ENCODE results near the gene RPRD1A. TPM values are rescaled to one million over a fixed set of nuclear protein-coding genes. Genes with fewer than 3 reads are reported as not detected.
"Not testable (repeated sequence)": the region's sequence is repeated elsewhere in the genome, so short reads cannot be mapped to it uniquely, and the experiment has no call there.

The RPRD1A gene
- total RNA-seq, 4 donors from 2014 or later = 55.2 to 99.1 (median 71.1) TPM

DNA sequence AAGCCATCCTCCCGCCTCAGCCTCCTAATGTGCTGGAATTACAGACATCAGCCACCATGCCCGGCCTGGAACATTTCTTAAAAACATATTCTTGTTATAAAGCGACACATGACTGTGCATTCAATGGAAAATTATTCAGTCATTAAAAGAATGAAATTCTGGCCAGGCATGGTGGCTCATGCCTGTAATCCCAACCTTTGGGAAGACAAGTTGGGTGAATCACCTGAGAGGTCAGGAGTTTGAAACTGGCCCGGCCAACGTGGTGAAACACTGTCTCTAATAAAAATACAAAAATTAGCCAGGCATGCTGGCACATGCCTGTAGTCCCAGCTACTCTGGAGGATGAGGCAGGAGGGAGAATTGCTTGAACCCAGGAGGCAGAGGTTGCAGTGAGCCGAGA lies 21.6 kb upstream of the RPRD1A start:
- TF ChIP-seq, protein P1, sequence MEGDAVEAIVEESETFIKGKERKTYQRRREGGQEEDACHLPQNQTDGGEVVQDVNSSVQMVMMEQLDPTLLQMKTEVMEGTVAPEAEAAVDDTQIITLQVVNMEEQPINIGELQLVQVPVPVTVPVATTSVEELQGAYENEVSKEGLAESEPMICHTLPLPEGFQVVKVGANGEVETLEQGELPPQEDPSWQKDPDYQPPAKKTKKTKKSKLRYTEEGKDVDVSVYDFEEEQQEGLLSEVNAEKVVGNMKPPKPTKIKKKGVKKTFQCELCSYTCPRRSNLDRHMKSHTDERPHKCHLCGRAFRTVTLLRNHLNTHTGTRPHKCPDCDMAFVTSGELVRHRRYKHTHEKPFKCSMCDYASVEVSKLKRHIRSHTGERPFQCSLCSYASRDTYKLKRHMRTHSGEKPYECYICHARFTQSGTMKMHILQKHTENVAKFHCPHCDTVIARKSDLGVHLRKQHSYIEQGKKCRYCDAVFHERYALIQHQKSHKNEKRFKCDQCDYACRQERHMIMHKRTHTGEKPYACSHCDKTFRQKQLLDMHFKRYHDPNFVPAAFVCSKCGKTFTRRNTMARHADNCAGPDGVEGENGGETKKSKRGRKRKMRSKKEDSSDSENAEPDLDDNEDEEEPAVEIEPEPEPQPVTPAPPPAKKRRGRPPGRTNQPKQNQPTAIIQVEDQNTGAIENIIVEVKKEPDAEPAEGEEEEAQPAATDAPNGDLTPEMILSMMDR (IDR thresholded peaks at IDR 0.05) = no peak
- TF ChIP-seq POLR2A (IDR thresholded peaks at IDR 0.05) = no peak

DNA sequence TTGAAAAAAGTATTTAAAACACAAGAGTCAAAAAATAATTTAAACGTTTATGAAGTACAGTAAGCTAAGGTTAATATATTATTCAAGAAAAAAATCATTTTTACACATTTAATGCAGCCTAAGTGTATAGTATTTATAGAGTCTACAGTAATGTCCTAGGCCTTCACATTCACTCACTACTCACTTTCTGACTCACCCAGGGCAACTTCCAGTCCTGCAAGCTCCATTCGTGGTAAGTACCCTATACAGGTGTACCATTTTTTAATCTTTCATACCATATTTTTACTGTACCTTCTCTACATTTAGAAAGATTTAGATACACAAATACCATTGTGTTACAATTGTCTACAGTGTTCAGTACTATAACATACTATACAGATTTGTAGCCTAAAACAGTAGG lies 20.9 kb upstream of the RPRD1A start:
- Histone ChIP-seq H3K4me1 (no peaks in the 10 kb centered on the region), H3K4me3 (no peak overlapping the region), H3K36me3 (no peaks in the 10 kb centered on the region), H3K27me3 (no peaks in the 10 kb centered on the region), H3K27ac (no peak overlapping the region), H3K9me3 (no peaks in the 10 kb centered on the region)
- intact Hi-C loops (cut with DNase I; ENCODE audit: low total_unique reads) = loop anchor here (10.0 kb wide), 1 partner anchor 197 kb away; no protein-coding TSS in a partner anchor
- TF ChIP-seq POLR2A (IDR thresholded peaks at IDR 0.05) = no peak
- TF ChIP-seq, protein P1 (IDR thresholded peaks at IDR 0.05) = no peak
- DNase-seq = no peak

More for the DNA sequence above, 21.6 kb upstream of the RPRD1A start:
- H3K27me3 ChIP-seq = no peaks in the 10 kb centered on the region
- H3K4me1 ChIP-seq = no peaks in the 10 kb centered on the region
- no peaks in the 10 kb centered on the region for H3K36me3 ChIP-seq
- no peak for DNase-seq
- H3K4me3 ChIP-seq = no peak overlapping the region
- intact Hi-C loops (cut with DNase I; ENCODE audit: low total_unique reads) = loop anchor here (10.0 kb wide), 1 partner anchor 196 kb away; no protein-coding TSS in a partner anchor
- H3K9me3 ChIP-seq = no peaks in the 10 kb centered on the region
- no peak overlapping the region for H3K27ac ChIP-seq

DNA sequence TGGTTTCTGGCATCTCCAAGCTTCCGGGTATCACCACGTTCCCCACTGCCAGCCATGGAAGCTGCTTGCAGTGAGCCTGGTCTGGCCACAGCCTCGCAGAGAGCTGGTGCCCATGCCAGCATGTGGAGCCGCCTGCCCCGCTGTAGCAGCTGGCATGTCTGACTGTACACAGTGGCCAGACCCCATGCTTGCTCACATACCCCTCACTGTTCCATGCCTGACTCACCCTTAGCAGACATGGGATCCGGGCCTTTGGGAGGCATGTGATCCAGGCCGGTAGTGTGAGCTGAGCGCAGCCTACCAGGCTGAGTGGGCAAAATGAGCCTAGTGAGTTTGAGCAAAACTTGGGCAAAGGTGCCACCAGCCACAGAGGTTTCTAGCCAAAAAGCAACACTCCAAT lies 18.8 kb upstream of the RPRD1A start:
- H3K27me3 ChIP-seq = no peaks in the 10 kb centered on the region
- no peak overlapping the region for H3K27ac ChIP-seq
- intact Hi-C loops (cut with DNase I; ENCODE audit: low total_unique reads) = loop anchor here (10.0 kb wide), 1 partner anchor 199 kb away; no protein-coding TSS in a partner anchor
- no peaks in the 10 kb centered on the region for H3K4me1 ChIP-seq
- H3K36me3 ChIP-seq = no peaks in the 10 kb centered on the region
- TF ChIP-seq POLR2A (IDR thresholded peaks at IDR 0.05) = no peak
- TF ChIP-seq, protein P1 (IDR thresholded peaks at IDR 0.05) = no peak
- no peaks in the 10 kb centered on the region for H3K9me3 ChIP-seq
- DNase-seq = no peak
- H3K4me3 ChIP-seq = no peak overlapping the region

DNA sequence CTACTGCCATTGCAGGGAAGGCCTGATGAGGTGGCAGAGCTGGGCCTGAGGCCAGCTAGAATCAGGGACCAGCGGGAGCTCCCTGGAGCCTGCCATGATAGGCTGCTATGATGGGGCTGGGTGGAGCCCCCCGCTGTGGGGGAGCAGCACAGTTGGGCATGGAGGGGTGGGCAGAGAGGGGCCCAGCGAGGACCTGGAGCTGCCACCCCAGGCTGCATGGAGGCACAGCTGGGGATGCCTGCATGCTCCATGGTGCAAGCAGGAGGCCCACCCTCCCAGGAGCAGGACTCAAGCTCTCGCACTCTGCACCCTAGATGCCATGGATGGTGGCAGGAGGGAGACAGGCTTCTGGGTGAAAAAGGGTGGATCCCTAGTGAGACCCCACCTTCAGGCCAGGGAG lies 17.8 kb upstream of the RPRD1A start:
- Histone ChIP-seq H3K27ac (no peak overlapping the region), H3K9me3 (no peaks in the 10 kb centered on the region), H3K27me3 (no peaks in the 10 kb centered on the region), H3K4me3 (no peak overlapping the region), H3K4me1 (no peaks in the 10 kb centered on the region), H3K36me3 (no peaks in the 10 kb centered on the region)
- TF ChIP-seq, protein P1 (IDR thresholded peaks at IDR 0.05) = no peak
- no peak for TF ChIP-seq POLR2A (IDR thresholded peaks at IDR 0.05)
- no peak for DNase-seq
- intact Hi-C loops (cut with DNase I; ENCODE audit: low total_unique reads) = loop anchor here (10.0 kb wide), 1 partner anchor 200 kb away; no protein-coding TSS in a partner anchor

DNA sequence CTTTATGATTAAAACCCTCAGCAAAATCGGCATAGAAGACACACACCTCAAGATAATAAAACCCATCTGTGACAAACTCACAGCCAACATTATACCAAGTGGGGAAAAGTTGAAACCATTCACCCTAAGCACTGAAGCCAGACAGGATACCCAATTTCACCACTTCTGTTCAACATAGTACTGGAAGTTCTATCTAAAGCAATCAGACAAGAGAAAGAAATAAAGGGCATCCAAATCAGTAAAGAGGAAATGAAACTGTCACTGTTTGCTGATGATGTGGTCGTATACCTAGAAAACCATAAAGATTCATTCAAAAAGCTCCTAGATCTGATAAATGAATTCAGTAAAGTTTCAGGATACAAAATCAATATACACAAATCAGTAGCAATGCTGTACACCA lies 16.4 kb upstream of the RPRD1A start:
- H3K9me3 ChIP-seq = no peaks in the 10 kb centered on the region
- no peak for DNase-seq
- TF ChIP-seq, protein P1 (IDR thresholded peaks at IDR 0.05) = no peak
- TF ChIP-seq POLR2A (IDR thresholded peaks at IDR 0.05) = no peak
- intact Hi-C loops (cut with DNase I; ENCODE audit: low total_unique reads) = loop anchor here (10.0 kb wide), 1 partner anchor 201 kb away; no protein-coding TSS in a partner anchor
- no peaks in the 10 kb centered on the region for H3K27me3 ChIP-seq
- H3K4me1 ChIP-seq = no peaks in the 10 kb centered on the region
- no peak overlapping the region for H3K4me3 ChIP-seq
- H3K36me3 ChIP-seq = no peaks in the 10 kb centered on the region
- H3K27ac ChIP-seq = no peak overlapping the region

DNA sequence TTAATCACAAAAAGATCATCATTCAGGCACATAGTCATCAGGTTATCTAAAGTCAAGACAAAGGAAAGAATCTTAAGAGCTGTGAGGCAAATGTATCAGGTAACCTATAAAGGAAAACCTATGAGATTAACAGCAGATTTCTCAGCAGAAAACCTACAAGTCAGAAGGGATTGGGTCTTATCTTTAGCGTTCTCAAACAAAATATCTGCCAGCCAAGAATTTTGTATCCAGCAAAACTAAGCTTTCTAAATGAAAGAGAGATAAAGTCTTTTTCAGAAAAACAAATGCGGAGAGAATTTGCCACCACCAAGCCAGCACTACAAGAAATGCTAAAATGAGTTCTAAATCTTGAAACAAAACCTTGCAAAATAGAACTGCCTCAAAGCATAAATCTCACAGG lies 13.8 kb upstream of the RPRD1A start:
- H3K4me3 ChIP-seq, H3K36me3 ChIP-seq, H3K9me3 ChIP-seq, H3K27me3 ChIP-seq, H3K4me1 ChIP-seq, H3K27ac ChIP-seq, DNase-seq: not testable (repeated sequence)
- intact Hi-C loops (cut with DNase I; ENCODE audit: low total_unique reads) = loop anchor here (10.0 kb wide), 1 partner anchor 204 kb away; no protein-coding TSS in a partner anchor

Data from uterus (tissue), 4 donors.